Activated CD4-positive, alpha-beta T cell treated with anti-CD3 and anti-CD28 coated beads, Interleukin-2, Interleukin-6, amounts not matched to agents 100 ng/mL and 50 ng/mL, durations not matched to agents 16 hours and 8 hours (primary cell): Measurements from ENCODE around the gene LGALS1.

Experiments used
- DNase-seq: peaks from one replicate; pipeline ENCODE4 v3.0.0-alpha.2; 2020

The LGALS1 gene

DNA sequence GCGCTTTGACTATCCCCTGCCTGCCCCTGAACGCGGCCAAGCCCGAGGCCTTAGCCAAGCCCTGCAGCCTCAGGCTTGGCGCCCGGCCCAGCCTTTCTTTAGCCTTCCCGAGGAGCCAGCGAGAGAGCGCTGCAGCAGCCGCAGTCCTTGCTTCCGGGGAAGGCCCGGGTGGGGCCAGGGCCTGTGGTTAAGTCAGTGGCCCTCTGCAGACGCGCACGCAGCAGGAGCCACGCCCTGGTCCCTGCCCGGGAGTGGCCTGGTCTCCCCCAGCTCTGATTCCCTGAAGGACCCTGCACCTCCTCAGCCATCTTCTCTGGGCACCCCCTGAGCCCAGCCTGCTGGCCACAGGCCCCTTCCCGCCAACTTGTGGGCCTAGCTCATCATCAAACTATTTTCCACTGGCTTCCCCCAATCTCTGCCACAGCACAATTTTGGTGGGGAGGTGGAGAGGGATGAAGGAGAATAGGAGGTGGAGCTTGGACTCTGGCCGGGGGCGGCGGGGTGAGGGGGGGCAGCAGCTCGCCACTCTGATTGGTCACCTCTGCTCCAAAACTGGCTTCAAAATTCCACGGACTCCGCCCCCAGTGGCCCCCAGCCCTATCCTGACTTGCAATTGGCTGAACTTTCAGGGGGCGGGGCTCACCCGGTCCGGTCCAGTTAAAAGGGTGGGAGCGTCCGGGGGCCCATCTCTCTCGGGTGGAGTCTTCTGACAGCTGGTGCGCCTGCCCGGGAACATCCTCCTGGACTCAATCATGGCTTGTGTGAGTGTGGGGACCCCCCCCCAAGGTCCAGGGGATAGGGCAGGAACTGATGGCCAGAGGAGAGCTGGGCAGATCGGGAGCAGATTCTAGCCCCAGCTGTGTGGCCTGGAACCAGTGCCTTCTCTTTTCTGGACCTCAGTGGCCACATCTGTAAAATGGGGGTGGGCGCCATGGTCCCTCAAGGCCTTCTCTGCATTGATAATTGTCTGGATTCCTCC, at the start of gene LGALS1:
Gene LGALS1 (plus strand): TSS at position 686 of the 979 bp plus-strand sequence. CDS start 67 bp downstream, at position 753.
- peak; percentile 93 for DNase-seq

DNA sequence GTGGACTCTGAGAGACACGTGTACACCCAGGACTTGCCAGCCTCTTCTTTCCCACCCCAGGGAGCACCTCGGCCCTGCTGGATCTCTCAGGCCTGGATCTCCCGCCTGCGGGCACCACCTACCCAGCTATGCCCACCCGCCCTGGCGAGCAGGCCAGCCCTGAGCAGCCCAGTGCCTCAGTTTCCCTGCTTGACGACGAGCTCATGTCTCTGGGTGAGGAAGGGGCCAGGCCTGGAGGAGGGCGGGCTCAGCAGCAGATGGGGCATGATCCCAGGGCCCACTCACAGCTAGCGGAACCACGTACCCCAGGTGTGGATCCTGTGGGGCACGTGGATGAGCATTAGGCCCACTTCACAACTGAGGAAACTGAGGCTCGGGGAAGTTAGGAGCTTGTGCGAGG, 49.7 kb upstream of the LGALS1 start:
- no peak for DNase-seq

DNA sequence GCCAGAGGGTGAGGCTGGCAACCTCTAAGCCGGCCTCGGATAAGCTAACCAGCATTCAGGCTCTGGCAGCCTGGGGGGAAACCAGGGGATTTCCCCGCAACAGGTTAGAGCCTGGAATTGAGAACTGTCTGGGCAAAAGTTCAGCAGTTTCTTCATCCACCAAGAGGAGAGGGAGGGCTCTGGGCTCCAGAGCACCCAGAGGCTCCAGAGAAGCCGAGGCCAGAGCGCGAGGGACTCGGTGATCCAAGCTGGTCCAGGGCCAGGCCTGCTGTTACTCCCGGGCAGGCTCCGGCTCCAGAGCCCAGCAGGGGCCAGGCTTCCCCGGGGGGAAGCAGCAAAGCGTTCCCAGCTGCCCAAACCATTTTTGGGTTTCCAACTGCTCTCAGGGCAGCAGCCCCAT, 49.3 kb upstream of the LGALS1 start:
- no peak for DNase-seq

DNA sequence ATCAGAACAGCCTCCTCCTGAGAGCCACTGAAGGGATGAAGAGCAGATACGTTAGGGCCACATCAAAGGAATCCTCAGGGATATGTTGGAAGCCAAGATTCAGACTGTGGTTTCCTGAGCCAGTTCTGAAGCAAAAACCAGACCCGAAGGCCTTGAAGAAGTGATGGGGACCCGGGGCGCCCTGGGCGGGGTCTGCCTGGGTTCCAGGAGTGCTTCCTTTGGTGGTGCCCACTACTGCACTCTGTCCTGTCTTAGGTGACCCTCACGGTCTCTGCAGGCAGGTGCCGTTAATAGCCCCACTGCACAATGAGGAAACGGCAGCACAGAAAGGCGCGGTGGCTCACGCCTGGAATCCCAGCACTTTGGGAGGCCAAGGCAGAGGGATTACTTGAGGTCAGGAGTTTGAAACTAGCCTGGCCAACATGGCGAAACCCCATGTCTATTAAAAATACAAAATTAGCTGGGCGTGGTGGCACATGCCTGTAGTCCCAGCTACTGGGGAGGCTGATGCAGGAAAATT, 48.8 kb upstream of the LGALS1 start:
- no peak for DNase-seq

DNA sequence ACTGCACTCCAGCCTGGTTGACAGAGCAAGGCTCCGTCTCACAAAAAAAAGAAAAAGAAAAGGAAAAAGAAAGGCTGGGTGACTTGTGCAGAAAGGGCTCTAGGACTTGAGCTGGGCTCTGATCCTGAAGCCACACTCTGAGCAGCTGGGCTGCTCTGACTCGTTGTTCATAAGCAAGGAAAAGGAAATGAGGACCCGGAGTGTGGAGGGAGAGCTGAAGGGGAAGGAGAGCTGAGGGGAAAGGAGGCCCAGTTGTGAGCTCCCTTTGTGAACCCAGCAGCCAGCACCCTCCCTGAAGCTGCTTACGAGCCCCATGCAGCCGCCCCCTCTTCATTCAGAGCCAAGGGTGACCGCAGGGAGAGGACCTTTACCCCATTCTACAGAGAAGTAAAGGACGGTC, 48.3 kb upstream of the LGALS1 start:
- DNase-seq, result no peak

DNA sequence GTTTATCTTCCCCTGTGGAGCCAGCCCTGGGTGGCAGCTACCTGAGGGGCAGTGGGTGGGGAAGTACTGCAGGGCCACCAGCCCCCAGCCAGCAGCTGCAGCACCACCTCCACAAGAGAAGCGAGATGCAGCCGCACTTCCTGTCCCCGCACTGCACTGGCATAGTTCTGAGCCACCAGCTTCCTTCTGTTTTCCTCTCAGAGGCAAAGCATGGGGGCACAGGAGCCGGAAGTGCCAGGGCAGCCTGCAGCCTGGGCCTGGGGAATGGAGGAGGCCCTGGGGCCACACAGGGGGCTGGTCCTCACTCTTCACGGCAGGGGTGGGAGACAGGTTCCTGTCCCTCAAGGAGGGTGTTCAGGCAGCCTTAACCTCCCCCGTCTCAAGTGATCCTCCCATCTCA, 47.9 kb upstream of the LGALS1 start:
- peak; percentile 66 for DNase-seq

DNA sequence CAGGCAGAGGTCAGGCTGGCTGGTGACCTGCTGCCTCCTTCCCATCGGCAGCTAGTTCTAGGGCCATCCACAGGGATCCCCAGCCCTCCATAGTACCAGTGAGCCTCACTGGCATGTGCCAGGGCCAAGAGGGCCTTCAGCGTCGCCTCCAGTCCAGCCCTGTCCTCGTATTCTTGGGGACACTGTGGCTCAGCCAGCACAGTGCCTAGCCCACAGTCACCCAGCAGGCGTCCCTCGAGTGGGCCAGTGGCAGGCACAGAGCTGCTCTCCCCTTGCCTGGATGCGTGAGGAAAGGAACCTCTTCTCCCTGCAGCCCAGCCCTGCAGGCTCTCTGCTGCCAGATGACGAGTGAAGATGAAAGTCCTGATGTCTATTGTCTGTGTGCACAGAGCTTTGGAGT, 46.6 kb upstream of the LGALS1 start:
- DNase-seq, result no peak

DNA sequence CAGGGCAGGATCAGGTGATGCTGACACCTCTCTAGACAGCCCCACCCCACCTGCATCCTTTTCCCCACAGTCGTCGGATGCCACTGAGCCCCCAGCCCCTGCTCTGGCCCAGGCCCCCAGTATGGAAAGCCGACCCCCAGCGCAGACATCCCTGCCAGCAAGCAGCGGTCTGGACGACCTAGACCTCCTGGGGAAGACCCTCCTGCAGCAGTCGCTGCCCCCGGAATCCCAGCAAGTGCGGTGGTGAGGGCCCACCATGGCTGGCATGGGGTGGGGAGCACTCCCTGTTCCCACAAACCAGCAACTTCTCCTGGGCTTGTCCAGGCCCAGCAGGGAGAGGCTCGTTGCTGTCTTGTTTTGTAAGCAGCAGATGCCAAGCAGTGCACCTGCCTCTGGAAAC, 45.5 kb upstream of the LGALS1 start:
- DNase-seq, result no peak

DNA sequence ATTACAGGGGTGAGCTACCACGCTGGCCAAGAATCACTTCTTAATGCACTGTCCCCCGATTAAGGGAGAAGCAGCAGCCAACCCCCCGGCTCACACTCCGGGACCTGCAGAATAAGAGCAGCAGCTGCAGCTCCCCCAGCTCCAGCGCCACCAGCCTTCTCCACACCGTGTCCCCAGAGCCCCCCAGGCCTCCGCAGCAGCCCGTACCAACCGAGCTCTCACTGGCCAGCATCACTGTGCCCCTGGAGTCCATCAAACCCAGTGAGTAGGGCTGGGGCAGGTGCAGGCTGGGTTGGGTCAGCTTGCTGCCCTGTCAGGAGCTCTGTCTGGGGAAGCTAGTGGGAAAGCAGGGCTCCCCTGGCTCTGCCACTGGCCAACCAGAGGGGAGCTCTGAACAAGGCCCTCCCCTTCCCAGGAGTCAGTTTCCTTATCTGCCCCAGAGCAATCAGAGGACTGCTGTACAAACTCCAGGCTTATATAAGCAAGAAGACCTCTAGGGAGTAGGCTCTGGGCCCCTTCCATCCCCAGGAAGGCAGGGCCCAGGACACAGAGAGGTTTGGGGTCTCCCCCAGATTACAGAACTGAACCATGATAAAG, 44.5 kb upstream of the LGALS1 start:
- no peak for DNase-seq

DNA sequence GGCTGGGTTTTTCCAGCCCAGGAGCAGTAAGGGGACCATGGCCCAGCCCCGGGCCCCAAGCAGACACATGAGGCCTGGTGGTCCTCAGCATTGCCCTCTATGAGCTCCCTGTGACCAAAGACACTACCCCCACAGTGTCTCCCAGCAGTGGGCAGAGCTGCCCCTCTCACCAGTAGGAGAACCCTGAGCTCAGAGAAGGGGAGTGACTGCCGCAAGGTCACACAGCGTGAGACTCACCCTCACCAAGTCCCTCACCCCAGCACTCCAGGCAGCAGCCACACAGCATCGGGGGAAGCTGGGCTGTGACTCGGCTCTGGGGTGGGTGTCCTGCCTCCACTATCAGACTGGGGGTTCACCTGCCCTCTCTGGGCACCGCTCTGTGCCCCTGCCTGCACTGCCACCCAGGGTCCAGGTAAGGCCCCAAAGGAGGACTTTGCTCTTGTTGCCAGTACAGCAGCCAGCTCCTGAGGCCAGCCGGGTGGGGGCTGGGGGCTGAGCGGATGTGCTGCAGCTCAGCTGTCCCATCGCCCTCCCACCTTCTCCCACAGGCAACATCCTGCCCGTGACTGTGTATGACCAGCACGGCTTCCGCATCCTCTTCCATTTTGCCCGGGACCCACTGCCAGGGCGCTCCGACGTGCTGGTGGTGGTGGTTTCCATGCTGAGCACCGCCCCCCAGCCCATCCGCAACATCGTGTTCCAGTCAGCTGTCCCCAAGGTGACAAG, 43.8 kb upstream of the LGALS1 start:
- DNase-seq, result no peak

DNA sequence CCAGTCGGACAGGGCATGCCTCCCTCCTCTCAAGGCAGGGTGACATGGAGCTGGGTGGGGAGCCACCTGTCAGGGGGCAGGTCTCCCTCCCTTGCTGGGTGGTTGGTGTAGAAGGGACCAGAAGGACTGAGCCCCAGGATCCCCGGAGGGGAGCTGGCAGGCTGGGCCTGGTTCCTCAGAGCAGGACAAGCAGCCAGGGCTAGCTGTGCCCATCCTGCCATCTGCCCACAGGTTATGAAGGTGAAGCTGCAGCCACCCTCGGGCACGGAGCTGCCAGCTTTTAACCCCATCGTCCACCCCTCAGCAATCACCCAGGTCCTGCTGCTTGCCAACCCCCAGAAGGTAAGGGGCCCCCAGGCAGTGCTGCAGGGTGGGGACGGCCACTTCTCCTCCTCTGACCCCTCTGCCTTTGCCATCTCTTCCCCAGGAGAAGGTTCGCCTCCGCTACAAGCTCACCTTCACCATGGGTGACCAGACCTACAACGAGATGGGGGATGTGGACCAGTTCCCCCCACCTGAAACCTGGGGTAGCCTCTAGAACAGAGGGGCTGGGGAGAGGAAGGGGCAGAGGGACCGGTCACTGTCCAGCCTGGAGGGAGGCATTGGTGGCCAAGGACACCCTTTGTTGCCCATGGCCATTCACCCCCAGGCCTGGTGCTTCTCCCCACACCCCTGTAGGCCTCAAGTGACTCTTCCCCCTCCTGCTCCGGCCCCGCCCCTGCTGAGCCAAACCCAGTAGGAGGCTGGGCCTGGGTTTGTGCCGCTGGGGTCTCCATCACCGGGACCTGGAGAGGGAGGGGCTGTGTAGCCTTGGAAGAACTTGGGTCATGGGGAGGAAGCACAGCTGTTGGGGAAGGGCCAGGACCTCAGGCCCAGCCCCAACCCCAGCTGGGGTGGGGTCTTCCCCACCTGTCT, 43.0 kb upstream of the LGALS1 start:
- DNase-seq, result peak; percentile 42

DNA sequence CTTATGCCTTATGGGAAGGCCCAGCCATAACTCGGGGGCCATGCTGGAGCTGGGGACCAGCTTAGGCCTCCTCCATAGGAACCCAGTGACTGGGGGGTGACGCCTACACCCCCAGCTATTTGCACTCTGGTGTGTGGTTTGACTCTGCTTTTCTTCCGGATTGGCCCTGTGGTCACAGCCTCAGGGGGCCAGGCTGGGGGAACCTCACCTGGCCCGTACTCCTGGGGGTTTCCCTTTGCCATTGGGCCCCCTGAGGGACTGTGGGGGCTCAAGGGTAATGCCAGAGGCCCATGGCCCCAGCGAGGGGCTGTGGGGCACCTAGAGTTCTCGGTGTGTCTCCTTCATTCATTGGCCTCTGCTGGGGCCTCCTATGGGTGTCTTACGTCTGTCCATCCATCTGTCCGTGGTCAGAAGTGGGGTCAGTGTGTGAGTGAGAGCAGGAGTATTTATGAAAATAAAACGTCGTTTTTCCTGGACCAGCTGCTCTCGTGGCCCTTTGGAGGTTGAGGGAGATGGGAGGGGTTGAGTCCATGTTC, 42.3 kb upstream of the LGALS1 start:
- DNase-seq, result peak; percentile 67

DNA sequence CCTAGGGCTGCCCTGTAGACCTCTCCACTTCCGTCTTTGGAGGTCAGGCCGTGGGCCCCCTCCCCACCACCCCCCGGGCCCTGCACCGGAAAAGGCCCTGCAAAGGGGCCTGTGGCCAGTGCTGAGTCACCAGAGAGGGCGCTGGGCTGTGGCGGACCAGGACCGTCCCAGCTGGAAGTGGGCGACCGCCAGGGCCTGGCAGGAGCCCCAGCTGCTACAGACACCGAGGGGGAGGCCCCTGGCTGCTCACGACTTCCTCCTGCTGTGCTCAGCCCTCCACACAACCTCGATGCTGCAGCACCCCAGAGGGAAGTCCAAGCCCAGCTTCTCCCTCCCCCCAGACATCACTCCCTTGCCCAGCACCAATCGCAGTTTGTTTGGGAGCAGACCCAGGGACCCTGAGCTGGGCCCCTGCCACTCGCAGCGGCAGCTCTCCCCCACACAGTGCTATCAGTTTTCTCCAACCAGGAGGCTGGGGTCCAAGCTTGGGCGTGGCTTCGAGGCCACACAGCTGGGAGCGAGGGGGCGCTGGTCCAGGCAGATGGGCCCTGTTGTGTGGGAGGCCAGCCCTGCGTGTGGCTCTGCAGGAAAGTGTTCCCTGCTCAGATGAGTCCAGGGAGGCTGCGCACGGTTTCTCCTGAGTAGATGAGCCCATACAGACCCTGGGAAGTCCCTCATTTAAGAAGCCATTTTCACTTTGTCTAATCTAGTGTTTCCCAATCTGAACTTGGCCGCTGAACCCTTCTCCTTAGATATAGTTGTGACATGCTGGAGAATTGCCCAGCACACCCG, 41.6 kb upstream of the LGALS1 start:
- peak; percentile 78 for DNase-seq

DNA sequence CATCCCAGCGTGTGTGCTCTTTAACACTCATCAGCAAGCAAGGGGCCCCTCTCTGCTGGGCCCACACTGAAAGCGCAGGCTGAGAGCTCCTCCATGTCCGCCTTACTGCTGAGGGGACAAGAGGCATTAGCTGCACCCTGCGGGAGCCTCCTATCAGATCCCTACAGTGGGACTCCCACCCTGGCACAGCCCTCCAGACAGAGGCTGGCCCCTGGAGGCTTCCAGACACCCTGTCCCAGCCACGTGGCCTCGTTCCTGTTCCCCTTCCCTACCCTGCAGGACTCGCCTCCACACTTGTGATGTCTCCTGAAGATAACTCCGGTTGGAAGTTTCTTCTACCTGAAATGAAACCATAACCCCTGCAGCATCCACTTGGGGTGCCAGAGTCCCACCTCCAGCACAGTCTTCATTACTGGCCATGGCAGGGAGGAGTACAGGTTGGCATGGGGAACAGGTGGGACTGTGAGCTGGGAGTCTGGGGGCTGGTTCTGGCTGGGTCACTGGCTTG, 41.0 kb upstream of the LGALS1 start:
- no peak for DNase-seq

DNA sequence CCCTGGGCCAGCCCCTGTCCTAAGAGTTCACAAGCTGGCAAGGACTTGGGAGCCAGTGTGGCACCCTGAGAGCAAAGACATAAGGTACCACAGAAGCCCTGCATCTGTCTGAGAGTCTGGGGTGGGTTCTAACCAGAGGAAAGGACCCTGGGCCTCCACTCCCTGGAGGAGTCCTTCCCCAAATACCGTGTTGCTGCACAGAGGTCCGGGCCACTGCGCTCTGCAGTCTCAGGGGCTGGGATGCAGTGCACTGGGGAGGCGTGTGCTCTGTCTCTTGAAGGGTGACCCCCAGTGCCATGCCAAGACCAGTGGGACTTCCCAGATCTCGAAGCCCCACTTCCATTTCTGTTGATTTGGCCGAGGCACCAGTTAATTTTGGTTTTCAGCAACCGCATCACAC, 40.3 kb upstream of the LGALS1 start:
- DNase-seq, result no peak

DNA sequence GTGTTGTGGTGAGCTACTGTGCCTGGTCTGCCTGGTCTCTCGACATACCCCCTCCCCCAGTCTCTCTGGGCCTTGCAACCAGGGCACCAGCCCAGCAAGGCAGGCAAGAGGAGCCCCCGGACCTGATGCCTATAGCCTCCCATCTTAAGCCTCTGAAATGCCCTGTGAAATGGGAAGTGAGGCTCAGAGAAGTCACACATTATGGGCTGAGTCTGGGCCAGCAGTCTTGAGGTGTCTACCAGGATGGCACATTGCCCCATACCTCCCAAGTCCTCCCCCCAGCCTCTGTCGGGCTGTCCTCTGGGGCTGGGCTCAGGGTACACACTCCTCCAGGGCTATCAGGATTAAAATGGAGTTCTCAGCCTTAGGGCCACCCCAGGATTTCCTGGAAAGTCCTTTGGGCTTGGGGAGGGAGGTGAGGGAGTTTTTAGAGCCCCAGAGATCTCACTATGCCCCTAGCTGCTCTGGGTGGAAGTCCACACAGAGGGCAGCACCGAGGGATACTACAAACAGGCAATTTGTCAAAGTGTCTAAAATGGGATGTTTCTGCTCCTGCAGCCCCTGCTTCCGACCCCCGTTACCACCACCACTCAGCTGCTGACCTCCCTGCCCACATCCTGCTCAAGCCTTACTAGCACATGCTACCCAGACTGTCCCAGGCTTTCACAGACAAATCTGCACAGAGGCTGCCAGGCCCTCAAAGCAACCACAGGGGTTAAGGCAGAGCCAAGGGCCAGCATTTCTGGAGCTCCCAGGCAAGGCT, 39.1 kb upstream of the LGALS1 start:
- DNase-seq, result peak; percentile 55

DNA sequence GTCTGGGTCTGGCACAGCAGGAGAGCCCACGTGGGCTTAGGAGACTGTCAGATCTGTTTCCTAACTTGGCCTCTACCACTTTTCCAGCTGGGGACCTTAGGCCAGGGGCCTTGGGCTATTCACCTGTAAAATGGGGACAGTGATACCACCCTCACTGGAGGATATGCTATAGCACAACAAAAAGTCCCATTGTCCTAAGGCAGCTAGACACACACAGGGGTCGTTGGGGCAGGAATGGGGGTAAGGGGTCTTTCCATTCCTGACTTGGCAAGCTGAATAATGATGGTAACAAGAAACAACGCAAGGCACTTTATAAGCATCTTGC, 38.5 kb upstream of the LGALS1 start:
- DNase-seq, result no peak

DNA sequence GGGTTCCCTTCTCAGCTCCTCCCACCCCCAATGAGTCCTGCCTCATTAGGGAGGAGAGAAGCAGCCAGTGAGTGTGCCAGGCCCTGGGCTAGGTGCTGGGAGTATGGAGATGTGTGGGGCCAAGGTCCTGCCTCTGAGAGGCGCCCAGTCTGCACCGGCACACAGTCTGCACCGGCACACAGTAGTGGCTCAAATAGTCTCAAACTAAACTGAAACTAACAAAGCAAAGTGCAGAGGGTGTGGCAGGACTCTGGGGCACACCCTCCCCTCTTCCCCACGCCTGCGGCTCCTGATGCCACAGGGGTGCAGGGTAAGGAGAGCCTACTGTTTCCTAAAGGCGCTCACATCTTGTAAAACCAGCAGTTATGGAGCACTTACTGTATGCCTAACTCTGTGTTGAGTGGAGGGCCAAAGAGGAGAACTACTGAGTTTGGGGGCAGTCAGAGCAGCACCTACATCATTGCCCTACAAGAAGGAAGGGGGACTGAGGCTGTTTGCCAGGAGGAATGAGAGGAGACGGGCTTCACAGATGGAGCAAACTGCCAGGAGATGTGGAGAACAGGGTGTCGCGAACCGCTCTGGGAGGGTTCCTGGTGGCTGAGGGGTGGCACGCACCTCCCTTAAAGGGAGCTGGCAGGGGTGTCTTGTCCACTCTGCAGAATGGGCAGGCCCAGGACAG, 36.9 kb upstream of the LGALS1 start:
- peak; percentile 68 for DNase-seq

DNA sequence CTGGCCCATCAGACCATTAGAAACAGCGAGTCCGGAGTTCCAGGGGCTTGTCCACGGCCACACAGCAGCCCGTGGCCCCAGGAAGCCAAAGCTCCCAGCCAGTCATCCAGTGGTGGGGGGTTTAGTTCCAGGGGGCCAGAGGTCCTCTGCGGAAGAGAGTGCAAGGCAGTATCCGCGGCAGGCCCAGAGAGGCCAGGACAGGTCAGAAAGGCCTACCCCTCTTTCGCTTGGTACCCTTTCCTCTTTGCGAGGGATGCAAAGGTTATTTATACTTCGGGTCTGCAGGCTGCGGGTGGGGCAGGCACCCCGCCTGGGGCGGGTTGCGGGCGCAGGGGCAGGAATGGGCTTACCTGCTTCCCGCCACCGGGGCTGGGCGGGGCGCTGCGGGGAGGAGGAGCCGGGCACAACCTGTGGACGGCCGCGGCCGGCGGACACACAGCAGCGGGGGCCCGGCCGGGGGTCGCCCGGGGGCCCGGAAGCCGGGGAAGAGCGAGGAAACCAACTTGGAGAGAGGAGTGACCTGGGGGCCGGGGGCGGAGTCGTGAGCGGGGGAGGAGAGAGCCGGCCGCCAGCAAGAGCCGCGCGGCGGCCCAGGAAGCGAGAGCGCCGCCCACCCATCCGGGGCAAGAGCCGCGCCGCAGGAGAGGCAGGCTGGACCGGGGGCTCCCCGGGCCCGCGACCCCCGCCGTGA, 36.2 kb upstream of the LGALS1 start, which contains the start of gene SH3BP1:
Gene SH3BP1 (plus strand): TSS at position 600 of the 691 bp plus-strand sequence. CDS start 119 bp downstream, outside the sequence.
- DNase-seq, result peak; percentile 74
